Stimulated activated CD4-positive, alpha-beta T cell treated with anti-CD3 and anti-CD28 coated beads, Interleukin-12 subunit alpha, Interleukin-12 subunit beta, amount 100 ng/mL, for 24 hours (primary cell): ENCODE measurements around the gene HIF1A.
A peak's percentile ranks its signal among the peaks of the same experiment; 100 is the strongest.
"Not testable (repeated sequence)": the region's sequence is repeated elsewhere in the genome, so short reads cannot be mapped to it uniquely, and the experiment has no call there.

Source experiments
- DNase-seq, 2 experiments: peaks; one replicate each; pipeline ENCODE4 v3.0.0-alpha.2; 2020; ENCODE audit warnings: low read depth in 2 of 2

HIF1A gene

DNA sequence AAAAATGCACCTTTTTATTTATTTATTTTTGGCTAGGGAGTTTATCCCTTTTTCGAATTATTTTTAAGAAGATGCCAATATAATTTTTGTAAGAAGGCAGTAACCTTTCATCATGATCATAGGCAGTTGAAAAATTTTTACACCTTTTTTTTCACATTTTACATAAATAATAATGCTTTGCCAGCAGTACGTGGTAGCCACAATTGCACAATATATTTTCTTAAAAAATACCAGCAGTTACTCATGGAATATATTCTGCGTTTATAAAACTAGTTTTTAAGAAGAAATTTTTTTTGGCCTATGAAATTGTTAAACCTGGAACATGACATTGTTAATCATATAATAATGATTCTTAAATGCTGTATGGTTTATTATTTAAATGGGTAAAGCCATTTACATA lies 52.0 kb downstream of the HIF1A start:
- no peak for DNase-seq

DNA sequence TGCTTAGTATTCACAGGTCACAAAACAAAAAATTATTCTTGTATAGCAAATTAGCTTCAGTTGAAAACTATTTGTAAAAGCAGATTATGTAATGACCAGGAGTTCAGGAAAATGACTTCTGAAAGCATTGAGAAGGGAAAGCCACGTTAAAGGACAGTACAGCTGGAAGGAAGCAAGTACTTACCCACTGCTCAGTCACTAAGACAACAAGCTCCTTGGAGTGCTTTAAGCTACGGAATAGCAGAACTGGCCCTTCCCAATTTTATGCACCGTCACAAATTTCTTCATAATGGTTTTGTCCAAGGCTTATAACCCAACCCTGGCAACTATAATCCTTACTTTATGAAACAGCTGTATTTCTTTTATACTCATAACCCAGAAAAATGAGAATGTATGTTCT lies 54.0 kb downstream of the HIF1A start:
- no peak for DNase-seq

DNA sequence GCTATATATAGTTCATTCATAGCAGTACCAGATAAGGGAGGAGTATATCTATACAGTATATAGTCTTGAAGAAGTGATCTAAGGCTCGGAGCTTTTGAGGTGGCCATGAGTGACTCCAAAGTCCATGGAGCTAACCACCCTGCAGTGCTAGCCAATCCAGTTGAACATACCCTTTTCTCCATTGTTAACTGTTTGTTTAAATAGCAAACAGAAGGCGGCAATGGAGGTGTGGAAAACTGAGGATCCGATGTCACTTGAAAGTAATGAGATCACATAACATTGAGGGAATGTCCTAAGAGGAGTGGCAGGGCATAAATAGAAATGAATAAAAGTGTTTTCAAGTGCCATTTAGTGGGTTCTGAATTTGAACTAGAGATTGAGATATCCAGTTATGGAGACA lies 54.6 kb downstream of the HIF1A start:
- DNase-seq, result no peak

DNA sequence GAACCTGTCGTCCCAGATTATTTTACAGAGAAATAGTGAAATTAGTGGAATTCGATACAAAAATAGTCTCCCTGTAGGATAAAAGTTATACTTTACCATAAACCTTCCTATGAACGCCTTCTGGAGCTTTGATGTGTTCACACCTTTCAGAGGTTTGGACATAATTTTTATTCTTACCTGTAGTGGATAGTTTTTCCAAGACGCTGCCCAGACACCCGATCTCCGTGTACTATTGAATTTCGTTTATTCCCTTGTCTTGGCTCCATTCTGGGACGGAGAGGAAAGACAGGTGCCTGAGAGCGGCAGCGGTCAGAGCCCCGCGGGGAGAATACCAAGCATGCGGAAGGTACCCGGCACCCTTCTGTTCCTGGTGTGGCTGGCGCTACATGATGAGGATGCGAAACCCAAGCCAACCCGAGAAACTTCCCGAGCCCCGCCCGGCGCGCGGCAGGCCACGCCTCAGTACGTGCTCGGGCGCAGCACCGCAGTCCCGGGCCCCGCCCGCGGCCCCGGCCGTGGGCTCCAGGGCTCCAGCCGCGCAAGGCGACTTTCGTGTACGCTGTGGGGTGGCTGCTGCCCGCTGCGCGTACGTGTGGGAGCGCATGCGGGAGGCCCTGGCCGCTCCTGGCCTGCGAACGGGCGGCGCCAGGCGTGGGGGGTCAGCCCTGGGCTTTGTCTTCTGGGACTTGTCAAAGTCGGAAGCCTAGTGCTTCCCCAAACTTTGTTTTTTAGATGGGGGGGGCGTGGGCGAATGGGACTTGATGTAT lies 55.6 kb downstream of the HIF1A start:
- DNase-seq, result peak; percentile 64 to 79

DNA sequence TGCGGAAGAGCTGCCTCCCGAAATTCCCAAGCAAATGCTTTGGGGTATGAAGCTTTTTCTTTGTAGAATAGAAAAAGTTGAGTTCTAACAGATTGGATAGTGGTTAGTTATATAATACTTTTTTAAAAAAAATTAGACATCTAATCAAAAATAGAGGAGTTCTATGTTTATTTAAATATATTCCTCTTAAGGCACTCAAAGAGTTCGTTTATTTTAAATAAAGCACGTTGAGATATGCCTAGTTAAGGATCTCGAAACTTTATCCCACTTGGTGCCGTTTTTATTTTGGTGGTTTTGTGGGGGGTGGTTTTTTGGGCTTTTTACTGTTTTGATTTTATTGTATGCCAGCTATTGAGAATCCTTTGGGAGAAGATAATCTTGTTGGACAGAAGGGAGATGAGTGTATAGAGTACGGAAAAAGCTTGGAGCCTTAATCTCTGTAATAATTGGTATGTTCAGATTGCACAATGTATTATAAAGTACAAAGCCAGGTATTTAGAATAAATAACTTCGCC lies 56.2 kb downstream of the HIF1A start:
- no peak for DNase-seq

DNA sequence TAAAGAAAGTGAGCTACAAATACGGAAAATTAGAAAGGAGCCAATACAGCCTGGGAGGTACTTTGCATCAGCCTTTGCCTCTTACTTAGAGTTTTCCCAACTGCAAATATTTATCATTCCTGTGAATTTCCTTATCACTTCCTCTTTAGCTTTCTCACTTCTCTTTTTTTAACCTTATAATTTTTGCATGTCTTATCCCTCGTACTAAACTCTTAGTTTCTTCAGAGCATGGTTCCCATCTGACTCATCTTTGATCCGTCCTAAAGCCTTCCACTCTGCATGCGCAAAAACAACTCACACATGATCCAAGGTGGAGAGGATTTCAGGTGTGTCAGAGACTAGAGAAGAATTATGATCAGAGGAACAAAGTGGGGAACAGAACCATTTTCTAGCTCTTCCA lies 57.3 kb downstream of the HIF1A start:
- no peak for DNase-seq

DNA sequence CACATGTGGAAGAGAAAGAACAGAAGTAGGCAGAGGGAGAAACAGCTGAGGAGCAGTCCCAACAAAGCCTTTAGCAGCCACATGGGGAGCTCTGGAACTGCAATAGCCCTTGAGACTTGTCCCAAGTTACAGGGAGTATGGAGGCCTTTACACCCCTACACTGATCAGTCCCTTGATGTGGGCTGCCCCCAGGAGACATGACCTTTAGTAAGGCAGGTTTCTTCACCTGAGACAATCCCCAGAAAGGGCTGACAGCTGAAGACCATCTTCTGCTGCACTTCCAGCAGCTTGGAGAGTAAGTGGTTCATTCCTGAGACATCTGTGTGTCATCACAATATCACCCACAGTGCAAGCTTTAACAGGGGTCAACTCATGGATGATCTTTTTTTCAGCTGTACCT lies 58.3 kb downstream of the HIF1A start:
- no peak for DNase-seq

DNA sequence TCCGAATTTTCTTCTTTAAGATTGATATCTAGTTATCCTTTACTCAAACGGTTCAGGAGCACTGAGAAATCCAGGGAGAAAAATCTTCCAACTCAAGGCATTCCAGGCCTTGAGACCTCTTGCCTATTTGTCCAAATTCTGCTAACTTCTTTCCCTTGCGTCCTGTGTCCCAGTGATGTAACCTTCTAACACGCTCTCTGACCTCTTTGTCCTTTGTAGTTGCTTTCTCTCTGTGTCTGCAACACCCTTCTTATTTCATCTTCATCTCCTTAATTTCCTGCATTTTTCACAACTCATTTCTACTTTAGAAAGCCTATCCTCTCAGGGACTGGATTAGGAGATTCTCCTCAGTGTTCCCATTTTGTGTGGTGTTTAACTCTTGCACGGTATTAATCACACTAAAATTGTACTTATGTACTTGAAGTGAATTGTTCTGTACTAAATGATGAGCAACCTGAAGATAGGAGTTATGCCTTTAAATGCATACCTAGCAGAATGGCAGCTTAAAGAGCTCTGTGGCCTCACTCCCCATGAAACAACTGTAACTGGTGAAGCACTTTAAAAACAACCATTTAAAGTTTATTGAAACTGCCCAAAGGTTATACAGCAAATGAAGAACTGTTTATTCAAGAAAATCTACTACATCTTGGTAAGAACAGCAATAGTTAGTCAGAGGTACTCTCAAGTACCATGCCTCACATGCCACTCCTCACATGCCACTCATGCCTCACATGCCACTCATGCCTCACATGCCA lies 59.5 kb downstream of the HIF1A start:
- no peak for DNase-seq

DNA sequence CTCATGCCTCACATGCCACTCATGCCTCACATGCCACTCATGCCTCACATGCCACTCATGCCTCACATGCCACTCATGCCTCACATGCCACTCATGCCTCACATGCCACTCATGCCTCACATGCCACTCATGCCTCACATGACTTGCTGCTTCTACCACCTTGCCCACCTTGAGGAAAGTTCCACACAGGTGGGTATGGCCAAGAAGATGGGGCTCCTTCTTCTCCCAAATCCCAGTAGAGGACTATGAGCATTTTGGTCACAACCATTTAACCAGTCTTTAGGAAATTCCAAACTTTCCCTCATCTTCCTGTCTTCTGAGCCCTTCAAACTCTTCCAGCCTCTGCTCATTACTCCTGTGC lies 60.0 kb downstream of the HIF1A start:
- DNase-seq, result not testable (repeated sequence)

DNA sequence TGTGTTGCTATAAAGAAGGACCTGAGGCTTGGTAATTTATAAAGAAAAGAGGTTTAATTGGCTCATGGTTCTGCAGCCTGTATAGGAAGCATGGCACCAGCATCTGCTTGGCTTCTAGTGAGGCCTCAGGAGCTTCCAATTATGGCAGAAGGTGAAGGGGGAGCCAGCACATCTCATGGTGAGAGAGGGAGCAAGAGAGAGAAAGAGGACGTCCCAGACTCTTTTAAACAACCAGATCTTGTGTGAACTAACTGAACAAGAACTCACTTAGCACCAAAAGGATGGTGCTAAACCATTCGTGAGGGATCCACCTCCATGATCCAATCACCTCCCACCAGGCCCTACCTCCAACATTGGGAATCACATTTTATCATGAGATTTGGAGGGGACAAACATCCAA lies 60.8 kb downstream of the HIF1A start:
- DNase-seq, result no peak

DNA sequence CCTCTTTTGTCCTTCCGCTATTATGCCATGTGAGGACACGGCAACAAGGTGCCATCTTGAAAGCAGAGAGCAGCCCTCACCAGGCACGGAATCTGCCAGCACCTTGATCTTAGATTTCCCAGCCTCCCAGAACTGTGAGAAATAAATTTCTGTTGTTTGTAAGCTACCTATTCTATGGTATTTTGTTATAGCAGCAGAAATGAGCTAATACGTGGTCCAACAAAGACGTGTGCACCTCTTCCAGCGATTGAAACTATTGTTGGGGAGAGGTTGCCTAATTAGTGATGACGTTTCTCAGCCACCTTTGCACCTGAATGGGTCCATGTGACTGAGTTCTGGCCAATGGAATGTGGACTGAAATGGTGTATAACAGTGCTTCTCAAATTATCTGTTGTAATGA lies 64.6 kb downstream of the HIF1A start:
- no peak for DNase-seq

DNA sequence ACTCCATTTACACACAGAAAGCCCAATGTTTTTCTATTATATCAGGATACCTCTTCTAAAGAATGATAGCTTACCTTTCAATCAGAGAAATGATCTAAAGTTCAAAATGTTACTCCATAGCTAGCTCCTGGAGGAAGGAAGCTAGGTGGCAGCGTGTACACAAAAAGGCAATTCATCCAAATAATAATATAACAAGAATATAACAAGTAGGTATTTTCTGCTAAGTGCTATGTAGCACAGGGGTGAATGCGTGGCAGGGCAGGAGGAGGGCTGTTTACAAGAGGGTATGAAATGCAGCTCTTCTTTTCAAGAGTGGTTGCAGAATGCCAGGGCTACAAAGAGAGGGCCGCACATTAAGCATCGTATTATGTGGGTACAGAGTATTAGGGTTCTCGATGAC lies 66.2 kb downstream of the HIF1A start:
- DNase-seq, result no peak

DNA sequence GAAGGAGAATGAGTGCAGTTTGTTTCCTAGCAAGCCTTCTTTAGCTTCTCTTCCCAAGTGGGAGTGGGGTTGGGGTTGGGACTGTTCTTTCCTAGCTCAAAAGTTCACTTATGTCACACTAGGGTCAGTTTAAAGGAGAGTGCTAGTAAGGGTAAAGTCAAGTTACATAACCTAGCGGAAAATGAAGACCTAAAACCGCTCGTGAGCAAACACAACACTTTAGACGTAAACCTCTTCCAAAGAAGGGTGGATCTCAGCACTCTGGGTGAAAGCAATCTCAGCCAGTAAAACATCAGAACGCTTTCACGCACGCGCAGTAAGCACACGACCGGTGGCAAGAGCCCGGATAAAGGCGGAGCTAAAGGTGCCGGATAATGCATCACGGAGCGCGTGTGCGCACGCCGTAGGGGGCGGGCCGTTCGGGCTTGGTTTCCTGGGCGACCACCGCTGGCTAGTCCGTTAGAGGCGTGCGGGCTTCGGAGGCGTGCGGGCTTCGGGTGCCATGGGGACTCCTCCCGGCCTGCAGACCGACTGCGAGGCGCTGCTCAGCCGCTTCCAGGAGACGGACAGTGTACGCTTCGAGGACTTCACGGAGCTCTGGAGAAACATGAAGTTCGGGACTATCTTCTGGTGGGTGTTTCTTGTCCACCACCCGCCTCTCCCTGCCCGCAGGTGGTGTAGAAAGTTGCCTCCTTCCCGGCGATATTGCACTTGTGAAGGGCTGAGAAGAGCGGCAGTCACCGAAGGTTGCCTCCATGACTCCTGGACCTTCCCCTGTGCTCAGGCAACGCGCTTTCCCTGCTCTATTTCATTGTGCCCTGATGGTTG lies 66.9 kb downstream of the HIF1A start, which contains the start of gene SNAPC1:
TSS of gene SNAPC1 (plus strand) at position 462 of the 828 bp plus-strand sequence. CDS start at position 503, 41 bp downstream.
- peak; percentile 92 to 98 for DNase-seq

DNA sequence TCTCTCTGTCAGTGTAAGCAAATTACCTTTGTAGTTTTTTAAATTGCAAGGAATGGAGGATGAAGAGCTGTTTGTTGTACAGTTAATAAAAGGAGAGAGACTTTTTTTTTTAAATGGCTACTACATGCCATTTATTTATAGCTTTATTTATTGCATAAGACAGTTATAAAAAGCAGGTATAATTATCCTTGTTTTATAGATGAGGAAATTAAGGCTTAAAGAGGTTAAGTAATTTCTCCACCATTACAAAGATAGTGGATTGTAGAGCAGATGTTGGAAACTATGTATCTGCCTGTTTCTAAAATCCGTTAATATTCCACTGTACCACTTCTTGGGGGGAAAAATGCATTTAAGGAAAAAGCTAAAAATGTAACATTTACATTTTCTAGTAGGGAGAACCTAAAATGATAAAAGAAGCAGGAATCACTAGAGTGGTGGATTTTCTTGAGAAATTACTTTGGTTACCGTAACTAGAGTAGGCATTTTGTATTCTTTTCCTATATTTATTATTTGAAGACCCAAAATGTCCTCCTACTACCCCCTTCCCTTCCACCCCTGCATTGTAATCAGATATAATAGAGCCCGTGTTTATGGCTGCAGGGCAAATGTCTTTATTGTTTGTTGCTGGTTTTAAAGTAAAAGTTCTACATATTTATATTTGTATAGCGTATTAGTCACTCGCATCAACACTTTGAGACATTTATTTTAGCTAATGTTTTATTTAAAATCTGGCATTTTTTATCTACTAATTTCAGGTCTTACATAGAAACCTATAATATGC lies 69.2 kb downstream of the HIF1A start:
- no peak for DNase-seq

DNA sequence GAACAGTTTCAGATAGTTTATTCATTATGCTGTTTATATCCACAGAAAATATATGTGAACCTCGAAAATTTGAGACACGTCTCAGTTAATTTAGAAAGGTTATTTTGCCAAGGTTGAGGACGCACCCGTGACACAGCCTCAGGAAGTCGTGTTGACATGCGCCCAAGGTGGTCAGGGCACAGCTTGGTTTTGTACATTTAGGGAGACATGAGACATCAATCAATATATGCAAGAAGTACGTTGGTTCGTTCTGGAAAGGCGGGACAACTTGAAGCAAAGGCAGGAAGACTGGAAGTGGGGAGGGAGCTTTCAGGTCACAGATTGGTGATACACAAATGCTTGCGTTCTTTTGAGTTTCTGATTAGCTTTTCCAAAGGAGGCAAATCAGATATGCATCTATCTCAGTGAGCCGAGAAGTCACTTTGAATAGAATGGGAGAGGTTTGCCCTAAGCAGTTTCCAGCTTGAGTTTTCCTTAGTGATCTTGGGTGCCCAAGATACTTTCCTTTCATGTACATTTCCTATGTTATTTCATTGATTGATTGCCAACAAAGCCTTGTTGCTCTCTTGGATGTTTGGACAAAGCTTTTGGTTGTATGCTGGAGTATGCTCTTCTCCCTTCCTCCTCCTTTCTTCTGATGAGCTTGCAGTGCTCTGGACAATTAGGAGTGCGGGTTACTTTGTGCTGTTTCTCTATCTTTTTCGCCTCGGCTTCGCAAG lies 70.1 kb downstream of the HIF1A start:
- DNase-seq, result no peak

DNA sequence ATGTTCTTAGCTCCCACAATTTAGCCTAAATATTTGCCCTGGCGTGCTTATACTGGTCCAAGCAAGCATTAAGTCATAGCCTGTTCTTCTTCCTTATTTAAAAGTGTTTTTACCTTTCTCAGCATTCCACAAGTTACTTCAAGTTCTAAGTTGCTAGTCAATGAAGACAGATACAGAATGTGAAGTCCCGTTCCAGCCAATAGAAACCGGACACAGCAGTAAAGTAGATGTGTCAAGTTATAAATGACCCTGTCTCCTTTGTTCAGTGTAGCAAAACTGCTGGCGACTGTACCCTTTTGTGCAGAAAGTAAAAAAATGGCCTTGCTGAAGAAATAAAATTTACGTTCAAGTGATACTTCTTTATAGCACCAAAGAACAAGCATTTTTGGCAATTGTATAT lies 70.8 kb downstream of the HIF1A start:
- DNase-seq, result no peak

DNA sequence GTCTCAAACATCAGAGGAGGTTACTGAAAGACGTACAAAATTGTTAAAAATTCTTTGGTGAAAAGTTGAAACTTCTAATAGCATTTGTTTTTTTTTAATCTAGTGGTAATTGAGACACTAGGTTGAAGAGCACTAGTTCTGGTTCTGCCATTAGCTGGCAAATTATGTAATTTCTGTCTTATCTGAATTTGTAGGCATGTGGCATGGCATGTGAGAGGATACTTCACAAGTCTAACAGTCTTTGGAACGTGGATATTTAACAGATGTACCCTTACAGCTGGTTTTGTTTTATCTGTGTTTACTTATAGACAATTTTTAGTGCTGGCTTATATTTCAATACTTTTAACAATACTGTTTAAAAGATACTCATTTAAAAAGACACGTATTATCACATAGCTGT lies 72.9 kb downstream of the HIF1A start:
- DNase-seq, result no peak

DNA sequence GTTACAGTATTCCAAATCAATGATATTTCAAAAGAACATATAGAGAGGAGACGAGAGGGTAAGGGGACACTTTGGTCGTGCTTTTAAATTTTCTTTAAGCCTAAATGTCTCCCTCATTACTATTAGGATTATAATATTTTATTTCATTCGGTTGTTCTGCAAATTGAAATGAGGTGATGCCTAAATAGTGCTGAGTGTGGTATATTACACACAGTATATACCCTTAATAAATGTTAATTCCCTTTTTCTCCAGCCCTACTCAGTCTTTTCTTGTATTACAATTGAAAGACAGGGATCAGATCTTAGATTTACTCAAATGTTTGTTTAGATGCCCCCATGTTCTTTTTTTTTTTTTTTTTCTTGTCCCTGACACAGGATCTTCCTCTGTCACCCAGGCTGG lies 74.6 kb downstream of the HIF1A start:
- DNase-seq, result no peak

DNA sequence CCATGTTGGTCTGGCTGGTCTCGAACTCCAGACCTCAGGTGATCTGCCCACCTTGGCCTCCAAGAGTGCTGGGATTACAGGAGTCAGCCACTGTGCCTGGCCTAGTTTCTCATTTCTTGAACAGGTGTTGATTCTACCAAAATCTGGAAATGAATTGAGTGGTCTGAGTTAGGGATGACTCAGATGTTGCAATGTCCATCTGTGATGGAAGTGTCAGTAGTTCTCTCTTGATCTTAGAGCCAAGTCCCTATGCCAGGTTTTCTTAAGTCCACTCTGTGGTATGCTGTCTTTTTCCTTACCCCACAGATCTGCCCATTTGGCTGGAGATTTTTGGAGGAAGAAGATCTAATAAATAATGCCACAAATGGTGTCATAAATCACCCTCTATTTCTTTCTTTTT lies 79.5 kb downstream of the HIF1A start:
- no peak for DNase-seq

DNA sequence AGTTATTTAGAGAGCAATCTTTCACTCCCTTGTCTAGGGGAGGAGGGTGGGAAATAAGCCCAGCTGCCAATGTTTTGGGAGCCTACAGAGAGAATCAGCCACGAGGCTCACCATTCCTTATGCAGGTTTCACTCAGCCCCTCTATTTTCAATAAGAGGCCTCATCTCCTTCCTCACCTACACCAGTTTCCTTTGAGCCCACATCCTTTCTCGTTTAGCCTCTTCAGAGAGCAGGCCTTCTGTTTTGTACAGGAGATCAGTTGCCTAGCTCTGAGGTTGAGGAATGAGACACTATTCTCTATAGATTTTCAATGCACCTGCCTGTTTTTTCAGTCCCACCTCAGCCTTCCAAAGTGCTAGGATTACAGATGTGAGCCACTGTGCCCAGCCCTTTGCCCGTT lies 84.8 kb downstream of the HIF1A start:
- no peak for DNase-seq

DNA sequence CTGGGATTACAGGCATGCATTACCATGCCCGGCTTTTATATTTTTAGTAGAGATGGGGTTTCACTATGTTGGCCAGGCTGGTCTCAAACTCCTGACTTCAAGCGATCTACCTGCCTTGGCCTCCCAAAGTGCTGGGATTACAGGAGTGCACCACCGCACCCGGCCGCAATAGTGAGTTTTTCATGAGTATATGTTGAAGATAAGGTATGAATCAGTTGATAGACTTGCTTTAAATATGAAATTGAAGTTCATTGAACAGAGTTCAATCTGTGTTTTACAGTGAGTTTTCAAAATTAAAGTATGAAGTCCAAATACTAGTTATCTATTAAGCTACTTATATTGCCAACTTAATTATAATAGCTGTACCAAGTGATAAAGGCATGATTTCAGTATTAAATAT lies 102.0 kb downstream of the HIF1A start:
- DNase-seq, result no peak
